ENCODE measurements around the gene PRRG3. TPM values are rescaled to one million over a fixed set of nuclear protein-coding genes. Genes with fewer than 3 reads are reported as not detected.

Gene PRRG3
- not detected for total RNA-seq (2021; ENCODE audit: unreplicated experiment)
- polyA plus RNA-seq (2012) = not detected in 2 replicates
- Bru-seq, nascent RNA = not detected
- percentile 7 among the genes with signal in this experiment for BruChase-seq, experiment 1, labeled RNA remaining after a 6-hour chase
- BruChase-seq, experiment 2, labeled RNA remaining after a 2-hour chase = not detected
- long read RNA-seq = 0 reads

GRCh38 chrX:151694661-151695582 lies at the start of gene PRRG3:
PRRG3 (plus strand) TSS chrX:151695458; CDS start chrX:151698815, 3,357 bp downstream.
- Histone ChIP-seq H3K9ac (ENCODE audit: low read length) (no peak within 1 kb of the TSS), H3K4me3 (replicated peaks in 1 of 2; ENCODE audit: low read depth in 1 of 2, low read length in 2 of 2) (no peak within 1 kb of the TSS), H3K4me2 (ENCODE audit: low read length) (no peak within 1 kb of the TSS), H3K27me3 (ENCODE audit: insufficient read depth, low read length) (no peaks in the 10 kb centered on the region), H3K27ac (ENCODE audit: low read depth, low read length) (no peak within 1 kb of the TSS), H2AFZ (ENCODE audit: low read depth, low read length, poor library complexity, severe bottlenecking) (no peak within 1 kb of the TSS), H3K9me2 (ENCODE audit: insufficient read depth) (no peaks in the 10 kb centered on the region), H3K79me2 (ENCODE audit: insufficient read depth, low read length) (no peaks in the 10 kb centered on the region), H4K20me1 (ENCODE audit: insufficient read depth) (no peaks in the 10 kb centered on the region), H3K9me3 (ENCODE audit: control insufficient read depth in 1 of 2, insufficient read depth in 1 of 2, low read depth in 1 of 2, low read length in 2 of 2) (no peaks in the 10 kb centered on the region), H3K36me3 (ENCODE audit: control insufficient read depth in 1 of 2, insufficient read depth in 2 of 2, low read length in 2 of 2) (no peaks in the 10 kb centered on the region), H3K4me1 (ENCODE audit: control insufficient read depth in 1 of 2, insufficient read depth in 2 of 2, low read length in 2 of 2) (no peaks in the 10 kb centered on the region)
- no TSS peak for BruUV-seq (replicated peaks)
- ChIA-PET POLR2A (no interaction called here), CTCF (no interaction called here), RAD21 (ENCODE audit: low non-redundant PET in 1 of 2, low total read pairs in 2 of 2, uncharacterized antibody in 2 of 2, unreplicated experiment in 2 of 2) (no interaction called here)
- intact Hi-C loops (cut with micrococcal nuclease) = no loop called here
- TF ChIP-seq ZBTB33 (IDR thresholded peaks at IDR 0.05; ENCODE audit: extremely low read depth, insufficient replicate concordance, low read length) (no peak), MAX (IDR thresholded peaks at IDR 0.05) (no peak), ATF3 (IDR thresholded peaks at IDR 0.05) (no peak), SRF (IDR thresholded peaks at IDR 0.05; ENCODE audit: low read depth) (no peak), CEBPB (IDR thresholded peaks at IDR 0.05; ENCODE audit: low read depth) (no peak), SIN3A (IDR thresholded peaks at IDR 0.05; ENCODE audit: low read depth) (no peak), JUND (IDR thresholded peaks at IDR 0.05) (no peak), CTCF (IDR thresholded peaks at IDR 0.05 in 2 of 3, conservative IDR thresholded peaks at IDR 0.05 in 1 of 3; ENCODE audit: borderline replicate concordance in 1 of 3, insufficient read depth in 1 of 3, low read depth in 2 of 3, low read length in 2 of 3) (no peak), SP1 (IDR thresholded peaks at IDR 0.05; ENCODE audit: low read depth) (no peak), ZFX (IDR thresholded peaks at IDR 0.05) (no peak), EZH2phosphoT487 (IDR thresholded peaks at IDR 0.05; ENCODE audit: borderline replicate concordance) (no peak), EGR1 (IDR thresholded peaks at IDR 0.05; ENCODE audit: low read depth) (no peak), ELF1 (IDR thresholded peaks at IDR 0.05; ENCODE audit: borderline replicate concordance, low read depth) (no peak)
- DNase-seq (ENCODE audit: low read depth, low spot score) = no peak
- ATAC-seq = no peak
